Measurements from ENCODE around the gene MPZL1.

DNA sequence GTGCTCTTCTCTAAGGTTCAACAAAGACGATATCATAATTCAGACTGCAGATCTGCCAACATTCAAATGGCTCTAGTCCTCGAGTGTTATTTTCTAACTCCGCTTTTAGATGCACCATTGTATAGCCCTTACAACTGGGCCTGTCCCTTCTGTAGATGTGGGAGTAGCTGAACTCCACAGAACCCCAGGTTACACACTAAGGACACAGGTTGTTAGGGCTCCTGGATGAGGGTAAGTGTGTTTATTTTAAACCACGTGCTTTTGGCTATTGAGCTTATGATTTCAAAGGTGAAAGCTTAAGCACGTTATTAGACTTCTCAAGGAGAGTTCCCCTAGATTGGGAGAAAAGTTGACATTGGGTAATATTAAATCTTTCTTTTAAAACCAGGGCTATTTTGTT lies 64.7 kb downstream of the MPZL1 start:
- TF ChIP-seq ZNF565 (CRISPR knock-in tag; conservative IDR thresholded peaks at IDR 0.05; ENCODE audit: low read depth) (no peak), OSR1 (CRISPR knock-in tag; IDR thresholded peaks at IDR 0.05) (no peak), TOX (CRISPR knock-in tag; IDR thresholded peaks at IDR 0.05; ENCODE audit: borderline replicate concordance) (no peak), SNAI2 (CRISPR knock-in tag; IDR thresholded peaks at IDR 0.05) (no peak), TCF4 (CRISPR knock-in tag; IDR thresholded peaks at IDR 0.05; ENCODE audit: borderline replicate concordance) (no peak), ZFP30 (CRISPR knock-in tag; IDR thresholded peaks at IDR 0.05) (no peak), ZC3H10 (CRISPR knock-in tag; IDR thresholded peaks at IDR 0.05) (no peak), BACH2 (CRISPR knock-in tag; IDR thresholded peaks at IDR 0.05; ENCODE audit: borderline replicate concordance) (no peak)
